IPS-11a (cell line): ENCODE measurements around the gene RUFY4.
A peak's percentile ranks its signal among the peaks of the same experiment; 100 is the strongest.
"Not testable (repeated sequence)": the region's sequence is repeated elsewhere in the genome, so short reads cannot be mapped to it uniquely, and the experiment has no call there.

Experiments used
- H3K4me3 ChIP-seq: one replicate; pipeline ENCODE4 v1.5.1; 2013; ENCODE audit warnings: low read depth, low read length, control low read depth

The RUFY4 gene

DNA sequence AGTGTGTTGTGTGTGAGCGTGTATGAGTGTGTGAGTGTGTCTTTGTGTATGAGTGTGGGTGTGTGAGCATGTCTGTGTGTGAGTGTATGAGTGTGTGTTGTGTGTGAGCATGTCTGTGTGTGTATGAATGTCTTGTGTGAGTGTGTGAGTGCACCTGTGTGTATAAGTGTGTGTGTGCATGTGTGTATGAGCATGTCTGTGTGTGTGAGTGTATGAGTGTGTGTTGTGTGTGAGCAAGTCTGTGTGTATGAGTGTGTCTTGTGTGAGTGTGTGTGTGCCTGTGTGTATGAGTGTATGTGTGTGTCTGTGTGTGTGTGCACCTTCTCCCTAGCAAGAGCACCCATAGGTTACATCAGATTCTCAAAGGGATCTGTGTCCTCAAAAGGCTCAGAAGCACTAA lies 37.8 kb upstream of the RUFY4 start:
- H3K4me3 ChIP-seq, result no peak overlapping the region

DNA sequence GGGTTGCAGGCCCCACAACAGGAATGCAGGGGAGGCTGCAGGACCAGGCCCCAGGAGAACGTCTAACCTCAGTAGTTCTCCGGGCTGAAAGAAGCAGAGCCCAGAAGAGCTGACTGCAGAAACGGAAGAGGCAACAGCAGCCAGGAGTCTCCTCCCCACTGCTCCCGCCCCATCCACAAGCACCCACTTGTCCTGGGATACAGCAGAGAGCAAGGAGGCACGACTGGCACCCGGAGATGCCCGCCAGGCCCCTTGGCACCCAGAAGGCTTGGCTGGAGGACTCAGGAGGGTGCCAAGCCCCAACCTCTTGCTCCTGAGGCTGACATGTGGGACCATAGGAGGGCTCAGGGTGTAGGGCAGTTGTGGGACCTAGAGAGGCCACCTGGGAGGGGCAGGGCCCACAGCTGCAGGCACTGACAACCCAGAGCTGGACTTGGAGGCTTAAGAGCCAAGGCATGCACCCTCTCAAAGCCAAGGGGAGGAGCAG lies 37.2 kb upstream of the RUFY4 start:
- H3K4me3 ChIP-seq, result no peak overlapping the region

DNA sequence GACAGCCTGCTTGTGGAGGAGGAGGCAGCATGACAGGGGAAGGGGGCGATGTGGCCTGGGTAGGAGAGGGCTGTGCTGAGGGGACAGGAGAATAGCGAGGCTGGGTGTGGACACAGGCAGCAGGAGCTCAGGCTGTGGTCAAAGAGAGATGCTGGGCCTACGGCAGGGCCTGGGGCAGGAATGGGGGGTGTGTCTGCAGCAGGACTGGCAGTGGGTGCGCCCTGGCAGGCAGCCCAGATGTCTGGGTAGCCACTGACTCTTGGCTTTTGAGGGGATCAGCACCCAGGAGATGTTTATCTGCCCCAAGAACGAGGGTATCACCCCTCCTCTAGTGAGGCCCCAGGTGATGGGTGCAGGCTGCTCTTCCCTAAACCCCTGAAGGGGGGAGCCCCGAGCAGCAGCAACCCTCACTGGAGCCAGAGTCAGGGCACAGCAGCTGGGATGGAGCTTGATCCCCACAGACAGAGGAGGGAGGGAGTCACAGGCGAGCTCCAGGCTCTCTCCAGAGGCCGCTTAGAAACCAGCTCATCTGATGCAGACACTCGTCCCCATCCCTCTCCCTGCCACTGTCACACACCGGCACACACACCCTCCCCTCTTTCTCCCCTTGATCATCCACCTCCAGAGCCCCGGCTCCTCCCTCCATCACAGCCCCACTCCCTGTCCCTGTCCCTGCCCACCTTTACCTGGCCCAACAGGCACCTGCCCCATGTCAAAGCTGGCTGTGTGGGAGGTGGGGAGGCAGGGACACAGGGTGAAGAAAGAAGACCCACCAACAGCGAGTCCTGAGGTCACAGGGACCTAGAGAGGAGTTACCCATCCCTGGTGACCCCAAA lies 36.5 kb upstream of the RUFY4 start:
- H3K4me3 ChIP-seq, result no peak overlapping the region

DNA sequence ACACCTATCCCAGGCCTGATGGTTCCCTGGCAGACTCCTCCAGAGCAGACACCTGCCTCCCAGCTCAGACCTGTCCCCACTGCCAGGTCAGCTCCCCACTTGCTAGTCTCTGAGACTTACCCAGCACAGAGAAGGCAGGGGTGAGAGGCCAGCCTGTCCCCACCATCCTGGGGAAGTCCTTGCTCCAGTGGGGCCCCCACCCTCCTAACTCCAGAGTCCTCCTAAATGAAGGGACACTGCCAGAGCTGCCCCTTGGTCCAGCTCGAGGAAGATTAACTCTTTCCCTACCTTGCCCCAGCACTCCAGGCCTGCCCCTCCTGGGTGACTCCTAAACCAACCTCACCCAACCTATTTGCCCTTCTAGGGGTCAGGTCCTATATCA lies 35.9 kb upstream of the RUFY4 start:
- H3K4me3 ChIP-seq, result no peak overlapping the region

DNA sequence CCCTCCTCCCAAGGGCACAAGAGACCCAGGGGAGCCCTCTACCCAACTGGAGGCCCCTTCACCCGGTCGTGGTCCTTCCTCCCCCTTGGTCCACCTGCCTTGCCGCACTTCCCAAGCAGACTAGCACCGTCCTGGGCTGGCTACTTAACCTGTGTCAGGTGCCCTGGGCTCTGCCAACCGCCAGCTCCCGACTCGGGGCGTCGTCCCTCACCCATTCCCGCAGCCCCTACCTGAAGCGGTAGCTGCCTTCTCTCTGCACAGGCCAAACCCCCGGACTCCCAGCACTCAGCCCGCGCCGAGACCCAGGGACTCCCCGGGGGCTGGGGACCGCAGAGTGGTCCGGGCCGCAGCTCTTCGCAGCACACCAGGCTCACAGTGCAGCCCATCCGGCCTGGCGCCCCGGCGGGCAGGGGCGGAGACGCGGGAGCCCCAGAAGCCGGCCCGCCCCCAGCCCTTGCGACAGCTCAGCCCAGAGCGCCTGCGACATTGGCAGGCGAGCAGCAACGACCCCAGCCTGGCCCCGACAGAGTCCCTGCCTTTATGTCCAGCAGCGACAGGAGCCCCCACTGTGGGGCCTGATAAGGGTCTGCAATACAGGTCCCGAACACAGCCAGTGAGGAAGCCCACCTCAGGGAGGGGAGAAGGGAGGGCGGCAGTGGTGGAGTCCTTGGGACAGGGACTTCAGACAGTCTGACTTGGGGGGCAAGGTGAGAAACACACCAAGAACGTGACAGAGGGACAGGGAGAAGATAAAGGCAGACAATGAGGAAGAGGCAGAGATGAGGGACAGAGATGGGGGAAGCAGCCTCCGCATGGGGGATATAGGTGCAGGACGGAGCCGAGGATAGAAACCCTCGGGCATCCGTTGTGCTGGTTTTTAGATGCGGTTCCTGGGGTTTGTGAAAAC lies 35.2 kb upstream of the RUFY4 start:
- peak overlapping the region; percentile 25 for H3K4me3 ChIP-seq

DNA sequence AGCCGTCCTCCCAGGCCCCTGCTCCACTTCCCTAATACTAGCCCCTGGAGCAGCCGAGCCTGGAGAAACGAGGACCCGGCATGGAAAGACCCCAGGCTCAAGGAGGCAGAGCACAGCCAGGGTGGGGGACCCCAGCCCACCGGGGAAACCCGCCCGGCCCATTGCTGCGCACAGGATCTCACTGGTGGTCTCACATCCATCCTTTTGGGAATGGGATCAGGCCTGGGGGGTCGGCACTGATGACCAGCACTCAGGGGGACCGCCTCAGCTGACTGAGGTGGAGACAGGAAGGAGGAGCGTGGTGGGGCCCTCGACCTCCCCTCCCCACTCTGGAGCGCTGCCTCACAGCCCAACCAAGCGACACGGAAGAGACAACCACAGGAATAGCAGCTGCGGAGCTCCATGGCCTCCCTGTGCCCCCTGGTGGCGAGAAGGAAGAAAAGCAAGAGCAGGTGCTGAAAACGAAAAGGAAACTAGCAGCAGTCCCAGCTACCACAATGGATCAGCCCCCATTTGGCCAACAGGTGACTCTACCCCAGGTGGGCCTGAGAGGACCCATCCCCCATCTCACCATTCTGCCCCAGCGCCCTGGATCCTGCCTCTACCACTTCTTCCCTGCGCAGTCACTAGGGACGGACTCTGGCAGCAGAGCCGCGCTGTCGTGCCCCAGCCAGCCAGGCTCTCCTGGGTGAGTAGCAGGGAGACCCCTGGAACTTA lies 34.4 kb upstream of the RUFY4 start:
- H3K4me3 ChIP-seq, result peak overlapping the region; percentile 25

DNA sequence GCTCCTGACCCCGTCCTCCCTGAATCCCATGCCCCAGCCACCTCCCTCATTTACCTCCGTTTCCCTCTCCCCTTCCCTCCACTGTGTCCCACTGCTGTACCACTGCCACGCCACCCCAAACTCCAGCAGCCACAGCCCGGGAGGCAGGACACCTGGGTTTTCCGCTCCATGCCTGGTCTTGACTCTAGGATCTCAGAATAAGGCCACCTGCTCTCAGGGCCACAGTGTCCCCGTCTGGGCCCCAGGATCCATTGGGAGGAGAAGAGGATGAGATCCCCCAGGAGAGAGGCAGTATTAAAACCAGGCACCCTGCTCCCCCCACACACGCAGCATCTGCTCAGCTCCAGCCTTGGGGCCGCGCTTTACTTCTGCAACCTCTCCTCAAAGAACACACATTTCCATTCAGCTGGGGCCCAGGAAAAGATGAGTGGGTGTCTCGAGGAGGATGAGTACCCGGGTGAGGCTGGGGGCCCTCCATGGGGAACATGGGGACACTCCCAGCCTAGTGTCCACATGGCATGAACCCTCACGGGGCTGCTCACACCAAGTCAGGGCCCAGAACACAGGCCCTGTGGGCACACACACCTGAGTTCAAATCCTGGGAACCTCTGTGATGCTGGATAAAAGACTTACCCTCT lies 33.5 kb upstream of the RUFY4 start:
- H3K4me3 ChIP-seq, result no peak overlapping the region

DNA sequence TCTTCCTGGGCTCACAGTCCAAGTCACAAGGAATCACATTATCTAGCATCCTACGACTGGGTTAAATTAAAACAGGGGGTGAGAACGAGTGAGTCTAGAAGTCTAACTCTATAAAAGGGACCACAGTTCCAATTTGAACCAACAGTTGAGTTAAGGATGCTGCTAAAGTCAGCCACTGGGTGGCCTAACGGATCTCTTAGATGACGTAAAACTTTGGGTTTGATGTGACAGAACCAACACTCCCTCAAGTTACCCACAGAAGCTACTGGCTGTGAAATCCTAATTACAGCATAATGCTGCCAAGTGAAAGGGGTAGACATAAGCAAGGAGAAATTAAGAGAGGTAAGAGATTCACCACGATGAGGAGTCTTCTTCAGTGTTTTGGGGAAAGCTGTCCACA lies 32.7 kb upstream of the RUFY4 start:
- no peak overlapping the region for H3K4me3 ChIP-seq

DNA sequence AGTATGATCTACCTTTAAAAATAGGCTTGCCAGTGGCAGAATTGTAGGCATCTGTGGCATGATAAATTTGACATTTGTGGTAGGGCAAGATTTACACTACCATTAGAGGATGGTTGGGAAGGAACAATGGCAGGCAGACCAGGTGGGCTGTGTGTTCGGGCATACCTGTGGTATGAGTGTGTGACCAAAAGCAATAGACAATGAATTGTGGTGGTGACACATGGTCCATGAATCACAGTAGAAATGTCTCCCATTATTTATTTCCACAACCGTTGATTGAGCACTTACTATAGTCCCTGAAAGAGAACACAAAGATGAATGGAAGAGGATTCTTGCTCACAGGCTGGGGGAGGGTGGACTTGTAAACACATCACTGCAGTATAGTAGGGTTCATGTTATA lies 29.9 kb upstream of the RUFY4 start:
- no peak overlapping the region for H3K4me3 ChIP-seq

DNA sequence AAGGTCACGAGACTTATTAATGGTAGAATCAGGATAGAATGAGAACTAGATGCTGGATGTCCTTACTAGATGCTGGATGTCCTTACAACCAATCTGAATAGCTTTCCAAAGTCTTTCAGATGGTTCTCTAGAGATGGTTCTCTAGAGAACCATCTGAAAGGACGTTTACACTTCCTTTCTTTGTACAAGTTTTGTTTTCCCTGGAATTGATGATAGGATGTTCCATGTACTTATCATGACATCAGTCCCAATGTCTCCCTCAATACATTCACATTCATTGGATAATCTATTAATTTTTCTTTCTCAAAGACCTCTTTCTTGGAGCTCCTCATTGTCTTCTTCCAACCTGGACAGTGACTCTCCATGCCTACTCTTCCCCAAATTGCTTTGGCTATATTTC lies 28.2 kb upstream of the RUFY4 start:
- H3K4me3 ChIP-seq, result no peak overlapping the region

DNA sequence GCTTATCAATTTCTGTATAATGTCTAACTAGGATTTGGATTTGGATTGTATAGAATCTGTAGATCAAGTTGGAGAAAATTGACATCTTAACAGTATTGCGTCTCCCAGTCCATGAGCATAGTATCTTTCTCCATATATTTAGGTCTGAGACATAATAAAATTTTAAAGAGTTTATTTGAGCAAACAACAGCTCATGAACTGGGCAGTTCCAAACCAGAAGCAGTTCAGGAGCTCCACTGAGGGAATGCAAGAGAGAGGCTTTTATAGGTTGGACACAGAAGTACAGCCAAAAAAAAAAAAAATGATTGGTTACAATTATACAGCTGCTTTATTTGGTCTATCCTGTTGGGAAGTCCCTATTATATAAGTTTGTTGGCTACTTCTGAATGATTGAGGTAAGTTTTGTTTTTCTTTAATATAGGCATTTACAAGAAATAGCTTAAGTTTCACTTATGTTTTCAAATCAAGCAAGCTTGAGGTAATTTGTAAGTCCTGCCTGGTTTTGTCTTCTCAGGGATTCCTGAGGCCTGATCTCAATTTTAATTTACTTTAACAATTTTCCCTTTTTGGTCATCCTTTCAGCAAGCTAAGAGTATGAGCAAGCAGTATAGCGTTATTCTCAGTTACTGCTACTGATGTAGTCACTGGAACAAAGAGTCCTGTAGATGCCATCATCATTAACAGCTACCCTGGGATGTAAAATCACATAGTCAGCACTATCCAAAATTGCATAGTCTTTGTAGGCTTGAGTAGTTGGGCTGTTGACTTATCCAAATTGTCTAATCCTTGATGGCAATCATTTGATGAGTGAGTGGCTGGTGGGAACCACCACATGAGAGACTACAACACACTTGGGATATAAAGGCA lies 27.5 kb upstream of the RUFY4 start:
- H3K4me3 ChIP-seq, result no peak overlapping the region

DNA sequence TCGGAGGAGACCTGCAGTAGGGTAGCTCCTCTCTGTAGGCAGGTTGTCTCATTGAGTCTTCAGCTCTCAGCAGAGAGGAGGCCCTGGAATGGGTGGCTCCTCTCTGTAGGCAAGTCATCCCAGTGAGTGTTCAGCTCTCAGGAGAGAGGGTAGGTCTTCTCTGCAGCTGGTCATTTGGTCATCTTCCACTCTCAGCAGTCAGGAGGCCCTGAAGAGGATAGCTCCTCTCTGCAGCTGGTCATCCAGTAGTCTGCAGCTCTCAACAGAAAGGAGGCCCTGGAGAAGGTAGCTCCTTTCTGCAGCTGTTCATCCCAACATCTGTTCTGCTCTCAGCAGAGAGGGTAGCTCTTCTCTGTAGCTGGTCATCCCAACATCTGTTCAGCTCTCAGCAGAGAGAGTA lies 26.0 kb upstream of the RUFY4 start:
- H3K4me3 ChIP-seq, result no peak overlapping the region

DNA sequence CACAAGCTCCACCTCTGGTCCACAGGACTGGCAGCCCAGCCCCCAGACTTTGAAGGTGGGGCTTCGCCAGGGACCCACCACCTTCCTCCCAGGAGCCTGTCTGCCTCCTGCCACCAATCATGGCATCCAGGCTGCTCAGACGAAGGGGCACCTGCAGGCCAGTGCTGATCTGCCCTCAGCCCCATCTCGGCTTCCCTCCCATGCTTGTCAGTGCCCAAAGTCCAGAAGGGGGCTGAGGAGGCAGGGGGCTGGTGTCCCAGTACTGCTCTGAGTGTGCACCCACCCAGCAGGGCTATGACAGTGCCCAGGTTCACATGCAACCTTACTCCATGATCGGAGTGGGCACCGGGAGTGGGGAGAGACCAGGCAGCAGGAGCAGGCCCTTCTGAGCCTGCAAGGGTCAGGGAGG lies 25.3 kb upstream of the RUFY4 start:
- H3K4me3 ChIP-seq, result no peak overlapping the region

DNA sequence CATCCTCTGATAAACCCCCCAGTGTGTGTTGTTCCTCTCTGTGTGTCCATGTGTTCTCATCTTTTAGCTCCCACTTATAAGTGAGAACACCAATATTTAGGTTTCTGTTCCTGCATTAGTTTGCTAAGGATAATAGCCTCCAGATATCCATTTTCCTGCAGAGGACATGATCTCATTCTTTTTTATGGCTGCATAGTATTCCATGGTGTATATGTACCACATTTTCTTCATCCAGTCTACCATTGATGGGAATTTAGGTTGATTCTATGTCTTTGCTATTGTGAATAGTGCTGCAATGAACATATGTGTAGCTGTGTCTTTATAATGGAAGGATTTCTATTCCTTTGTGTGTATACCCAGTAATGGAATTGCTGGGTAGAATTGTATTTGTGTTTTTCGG lies 24.5 kb upstream of the RUFY4 start:
- not testable (repeated sequence) for H3K4me3 ChIP-seq

DNA sequence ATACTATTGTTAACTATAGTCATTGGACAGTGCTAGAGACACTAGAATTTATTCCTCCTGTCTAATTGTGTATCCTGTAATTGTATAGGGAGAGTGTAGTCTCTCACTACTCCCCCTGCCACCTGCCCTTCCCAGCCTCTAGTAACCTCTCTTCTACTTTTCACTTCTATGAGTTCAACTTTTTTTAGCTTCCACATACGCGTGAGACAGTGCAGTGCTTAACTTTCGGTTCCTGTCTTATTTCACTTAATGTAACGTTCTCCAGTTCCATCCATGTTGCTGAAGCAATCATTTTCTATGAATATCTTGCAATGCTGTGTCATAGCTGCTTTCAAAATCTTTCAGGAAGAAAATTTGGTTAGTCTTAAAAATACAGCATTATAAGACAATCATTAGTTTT lies 22.8 kb upstream of the RUFY4 start:
- H3K4me3 ChIP-seq, result no peak overlapping the region

DNA sequence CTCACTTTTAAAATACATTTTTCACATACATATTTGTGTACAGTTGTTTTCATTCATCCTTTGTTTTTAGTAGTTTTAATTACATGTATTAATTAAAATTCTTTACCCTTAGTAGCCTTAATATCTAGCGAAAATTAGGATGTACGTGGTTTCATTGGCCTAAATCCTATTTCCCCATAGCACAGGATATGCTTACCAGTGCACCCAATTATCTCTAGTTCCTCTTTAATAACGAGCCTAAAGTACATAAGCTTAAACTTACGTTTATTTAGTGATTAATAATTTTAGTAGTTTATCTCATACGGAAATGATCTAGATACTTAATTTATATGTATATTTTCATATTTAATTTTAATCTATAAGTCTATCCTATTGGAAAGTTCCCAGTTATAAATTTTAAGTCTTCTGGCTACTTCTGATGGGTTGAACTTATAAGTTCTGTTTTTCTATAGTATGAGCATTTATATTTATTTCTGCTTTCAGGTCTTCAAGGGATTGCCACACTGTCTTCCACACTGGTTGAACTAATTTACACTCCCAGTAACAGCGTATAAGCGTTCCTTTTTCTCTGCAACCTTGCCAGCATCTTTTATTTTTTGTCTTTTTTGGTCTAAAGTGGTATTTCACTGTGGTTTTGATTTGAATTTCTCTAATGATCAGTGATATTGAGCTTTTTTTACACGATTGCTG lies 21.4 kb upstream of the RUFY4 start:
- no peak overlapping the region for H3K4me3 ChIP-seq

DNA sequence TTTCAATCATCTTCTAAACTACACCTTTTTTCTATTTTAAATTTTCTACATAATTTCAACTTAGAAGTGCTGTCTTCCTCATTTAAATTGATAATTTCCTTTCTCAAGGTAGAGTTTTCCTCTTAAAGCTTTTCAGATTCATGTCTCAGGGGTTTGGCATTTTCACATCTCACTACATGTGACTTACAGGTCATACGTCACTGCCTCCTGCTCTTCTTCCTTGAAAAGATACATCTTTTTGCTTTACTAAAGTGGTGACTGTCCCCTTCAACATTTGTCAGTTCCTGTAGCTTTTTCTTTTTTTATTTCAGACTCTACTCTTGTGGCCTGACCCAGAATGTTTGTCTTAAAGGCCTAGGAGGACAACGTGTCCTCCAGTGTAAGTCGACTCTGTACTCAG lies 17.1 kb upstream of the RUFY4 start:
- no peak overlapping the region for H3K4me3 ChIP-seq

DNA sequence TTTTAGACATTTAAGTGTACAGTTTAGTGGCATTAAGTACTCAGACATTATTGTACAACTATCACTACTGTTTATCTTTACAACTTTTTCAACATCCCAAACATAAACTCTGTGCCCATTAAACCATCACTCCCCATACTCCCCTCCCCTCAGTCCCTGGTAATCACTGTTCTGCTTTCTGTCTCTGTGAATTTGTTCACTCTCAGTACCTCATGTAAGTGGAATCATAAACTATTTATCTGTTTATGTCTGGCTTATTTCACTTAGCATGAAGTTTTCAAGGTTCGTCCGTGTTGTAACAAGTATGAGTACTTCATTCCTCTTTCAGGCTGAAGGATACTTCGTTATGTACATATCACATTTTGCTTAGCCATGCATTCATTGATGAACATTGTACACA lies 9.8 kb upstream of the RUFY4 start:
- H3K4me3 ChIP-seq, result no peak overlapping the region

DNA sequence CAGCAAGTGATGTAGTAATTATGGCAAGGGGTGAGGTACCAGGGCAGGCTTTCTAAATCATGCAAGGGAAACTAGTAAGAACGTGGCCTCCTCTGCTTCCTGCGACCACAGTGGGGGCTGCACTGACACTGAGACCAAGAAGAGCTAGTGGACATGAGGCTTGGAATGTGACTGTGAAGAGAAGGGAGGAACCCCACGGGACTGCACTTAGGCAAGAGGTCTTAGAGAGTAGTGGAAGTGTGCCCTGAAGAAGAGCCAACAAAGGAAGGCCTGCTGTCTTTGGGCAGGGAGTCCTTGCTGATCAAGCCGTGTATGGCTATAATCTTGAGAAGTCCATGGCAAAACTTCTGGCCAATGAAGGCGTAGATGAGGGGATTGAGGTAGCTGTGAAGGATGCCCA lies 8.9 kb upstream of the RUFY4 start:
- H3K4me3 ChIP-seq, result no peak overlapping the region
